HG03432 (cell line): ENCODE measurements around the gene HMGXB4.

Source experiments
- ATAC-seq: cut with Tn5 transposase; IDR thresholded peaks from one replicate; pipeline ENCODE4 v1.9.1; 2021; ENCODE audit warnings: mild to moderate bottlenecking, moderate library complexity; ENCODE audit not compliant: unreplicated experiment

The HMGXB4 gene

DNA sequence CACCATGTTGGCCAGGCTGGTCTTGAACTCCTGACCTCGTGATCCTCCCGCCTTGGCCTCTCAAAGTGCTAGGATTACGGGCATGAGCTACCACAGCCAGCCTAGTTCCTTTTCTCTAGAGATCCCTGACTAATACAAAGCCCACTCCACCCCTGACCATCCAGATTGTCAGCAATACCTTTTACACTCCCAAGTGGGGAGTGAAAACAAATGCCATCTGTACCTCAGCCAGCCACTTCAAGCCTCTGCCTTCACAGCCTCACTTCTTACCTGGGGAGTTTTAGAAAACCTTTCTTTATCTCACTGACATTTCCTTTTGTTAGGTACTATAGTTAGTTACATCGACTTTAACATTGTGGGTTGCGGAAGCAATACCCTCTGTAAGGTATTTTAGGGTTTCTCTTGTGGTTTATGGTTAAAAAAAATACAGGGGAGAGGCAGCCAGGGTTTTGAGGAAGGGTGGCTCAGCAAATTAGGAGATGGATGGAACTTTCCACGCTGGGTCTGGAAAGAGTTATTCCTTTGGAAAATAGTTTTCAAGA lies 51.3 kb downstream of the HMGXB4 start:
- ATAC-seq: peak; percentile 47

DNA sequence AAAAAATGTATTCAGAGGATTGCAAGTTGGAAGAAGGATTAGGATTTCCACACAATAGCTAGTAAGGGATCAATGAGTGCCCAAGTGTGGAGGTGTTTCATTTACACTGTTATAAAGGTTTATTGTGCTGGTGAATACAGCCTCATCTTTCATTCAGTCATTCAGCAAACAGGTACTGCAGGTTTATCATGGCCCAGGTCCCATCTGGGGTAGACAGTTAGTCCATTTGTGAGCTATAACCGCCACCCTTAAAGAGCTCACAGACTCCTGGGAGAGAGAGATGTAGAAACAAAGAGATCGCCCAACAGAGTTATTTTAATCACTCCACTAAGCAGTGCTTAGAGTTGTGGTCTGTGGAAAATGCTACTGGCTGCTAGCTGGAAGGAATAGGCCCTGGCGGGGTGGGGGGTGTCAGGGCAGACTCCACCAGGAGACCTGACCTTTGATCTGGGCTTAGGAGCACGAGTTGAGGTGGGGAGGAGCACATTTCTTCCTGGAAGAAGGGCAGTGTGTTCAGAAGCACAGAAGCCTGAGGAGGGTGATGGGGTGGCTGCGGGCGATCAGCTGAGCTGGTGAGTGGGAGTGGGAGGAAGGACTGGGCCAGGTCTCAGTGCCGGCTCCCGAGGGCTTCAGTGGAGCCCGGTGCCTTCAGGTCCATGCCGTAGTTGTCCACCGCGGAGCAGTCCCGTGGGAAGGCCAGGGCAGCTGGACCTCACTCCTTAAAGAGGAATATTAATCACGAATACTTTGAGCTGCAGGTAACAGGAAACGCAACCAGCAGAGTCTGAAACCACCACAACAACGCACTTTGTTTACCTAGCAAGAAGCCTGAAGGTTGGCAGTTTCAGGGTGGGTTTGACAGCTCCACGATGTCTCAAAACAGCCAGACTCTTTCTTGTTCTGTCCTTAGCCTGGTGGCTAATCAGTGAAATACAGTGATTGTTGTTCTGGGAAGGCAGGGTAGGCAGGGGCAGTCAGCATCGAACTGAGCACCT lies 53.6 kb downstream of the HMGXB4 start:
- ATAC-seq: no peak

DNA sequence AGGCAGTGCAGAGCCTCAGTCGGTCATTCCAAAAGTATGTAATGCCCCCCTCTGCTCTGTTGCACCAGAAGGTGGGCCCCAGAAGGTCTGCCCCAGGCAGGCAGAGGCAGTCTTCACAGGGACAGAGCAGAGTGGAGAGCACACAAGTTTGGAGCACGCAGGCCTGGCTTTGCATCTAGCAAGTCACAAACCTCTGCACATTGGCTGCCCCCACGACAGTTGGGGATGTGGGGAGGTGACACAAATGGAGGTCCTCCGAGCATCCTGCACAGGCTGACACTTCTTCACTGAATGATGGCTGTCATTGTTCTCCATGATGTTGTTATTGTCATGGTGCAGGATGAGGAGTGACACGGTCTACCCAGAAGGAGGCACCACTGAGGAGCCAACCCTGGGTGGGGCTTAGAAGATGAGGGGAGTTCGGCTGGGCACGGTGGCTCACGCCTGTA lies 54.3 kb downstream of the HMGXB4 start:
- no peak for ATAC-seq

DNA sequence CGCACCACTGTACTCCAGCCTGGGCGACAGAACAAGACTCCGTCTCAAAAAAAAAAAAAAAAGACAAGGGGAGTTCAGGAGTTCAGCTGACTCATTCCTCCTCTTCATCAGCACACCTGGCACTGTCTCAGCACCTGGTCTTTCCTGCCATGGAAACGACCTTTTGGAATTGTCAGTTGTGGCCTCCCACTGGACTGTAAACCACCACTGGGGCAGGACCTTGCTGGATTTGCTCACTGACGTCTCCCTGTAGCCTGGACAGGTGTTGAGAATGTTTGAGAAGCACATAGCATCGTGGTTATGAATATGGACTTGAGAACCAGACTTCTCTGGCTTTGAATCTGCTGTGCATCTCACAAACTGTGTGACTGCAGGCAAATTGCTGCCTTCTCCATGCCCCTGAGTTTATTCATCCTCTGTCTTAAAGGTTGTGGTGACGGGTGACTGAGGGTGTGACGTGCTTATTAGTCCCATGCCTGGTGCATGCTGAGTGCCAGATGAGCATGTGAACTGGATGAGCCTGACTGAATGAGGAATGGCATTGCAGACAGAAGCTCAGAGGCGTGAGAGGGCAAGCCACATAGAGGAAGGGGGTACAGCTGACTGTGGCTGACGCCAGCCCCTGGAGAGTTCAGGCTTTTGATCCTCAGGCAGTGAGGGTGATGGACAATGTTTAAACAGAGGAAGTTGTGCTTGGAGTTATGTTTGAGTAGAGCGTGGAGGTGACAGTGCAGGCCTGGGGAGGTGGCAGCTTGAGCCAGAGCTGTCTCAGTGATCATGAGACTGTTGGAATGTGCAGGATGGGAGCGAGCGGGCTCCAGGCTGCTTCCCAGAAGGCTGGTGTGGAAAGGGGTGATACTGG lies 55.1 kb downstream of the HMGXB4 start:
- no peak for ATAC-seq

DNA sequence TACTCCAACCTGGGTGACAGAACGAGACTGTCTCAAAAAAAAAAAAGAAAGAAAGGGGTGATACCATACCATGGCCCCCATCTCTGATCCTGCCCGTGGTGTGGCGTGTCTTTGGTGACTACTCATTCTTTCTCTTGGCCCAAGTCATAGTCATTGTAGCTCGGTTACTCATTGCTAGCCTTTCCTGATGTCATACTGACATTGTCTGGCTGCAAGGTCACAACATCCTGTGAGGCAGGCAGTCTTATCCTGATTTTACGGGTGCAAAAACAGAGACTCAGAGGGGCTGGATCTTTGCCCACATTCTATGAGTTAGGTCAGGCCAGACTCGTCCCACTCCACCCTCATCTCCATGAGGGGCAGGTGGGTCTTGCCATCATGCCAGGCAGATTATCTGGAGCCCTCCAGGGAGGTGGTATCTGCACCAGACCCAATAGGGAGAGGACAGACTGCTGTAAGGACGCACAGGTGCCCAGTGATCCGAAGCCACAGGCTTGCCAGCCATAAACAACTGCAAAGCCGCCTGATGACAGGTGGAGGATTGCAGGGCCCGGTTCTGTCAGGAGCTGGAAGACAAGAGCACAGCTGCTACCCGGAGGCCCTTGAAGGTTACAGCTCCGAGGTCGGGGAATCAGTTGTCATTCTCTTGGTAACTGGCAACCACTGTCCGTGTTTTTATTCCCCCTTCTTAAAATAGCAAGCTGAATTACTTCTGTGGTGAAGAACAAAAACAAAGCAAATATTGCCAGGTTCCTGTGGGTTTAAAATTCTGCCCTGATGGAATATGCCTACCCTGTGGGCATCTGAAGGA lies 56.2 kb downstream of the HMGXB4 start:
- no peak for ATAC-seq

- ATAC-seq: no peak
Observed at GRCh38 chr22:35314161-35314942, 57.1 kb downstream of the HMGXB4 start.

- no peak for ATAC-seq
Observed at GRCh38 chr22:35315141-35315854, 58.0 kb downstream of the HMGXB4 start.

DNA sequence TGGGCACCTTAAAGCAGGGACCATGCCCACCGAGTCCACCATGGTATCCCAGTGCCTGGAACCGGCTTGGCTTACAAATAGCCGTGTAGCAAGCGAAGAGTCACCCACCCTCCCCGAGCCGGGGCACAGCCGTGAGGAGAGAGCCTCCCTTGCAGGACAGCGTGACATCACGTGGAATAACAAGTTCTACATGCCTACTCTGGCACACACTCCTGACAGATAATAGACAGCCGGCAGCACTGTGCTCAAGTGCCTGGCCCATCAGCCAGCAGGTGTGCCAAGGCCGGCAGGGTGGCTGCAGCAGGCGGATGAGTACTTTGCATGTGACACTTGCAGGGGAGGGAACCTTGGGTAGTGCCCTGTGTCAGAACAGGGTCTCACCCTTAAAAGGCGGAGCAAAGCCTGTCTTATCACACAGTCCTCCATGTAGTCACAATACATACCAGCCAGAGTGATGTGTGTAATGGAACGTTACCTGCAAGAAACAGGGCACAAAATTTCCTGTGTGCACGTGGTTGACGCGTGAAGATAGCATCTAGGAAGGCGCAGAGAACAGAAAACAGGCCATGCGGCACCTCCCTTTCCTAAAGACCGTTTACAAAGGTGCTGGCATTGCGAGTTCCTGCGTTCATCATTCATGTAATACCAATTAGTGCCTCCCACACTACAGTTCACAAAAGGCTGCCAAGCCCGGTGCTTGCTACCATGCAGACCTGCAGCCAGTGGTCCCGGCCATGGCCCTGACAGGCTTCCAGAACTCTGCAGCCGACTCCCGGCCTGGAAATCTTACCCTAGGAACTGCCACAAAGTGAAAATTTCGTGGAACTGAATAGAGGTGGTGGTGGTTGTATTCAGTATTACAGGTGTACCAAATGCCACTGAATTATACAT lies 58.8 kb downstream of the HMGXB4 start:
- no peak for ATAC-seq

DNA sequence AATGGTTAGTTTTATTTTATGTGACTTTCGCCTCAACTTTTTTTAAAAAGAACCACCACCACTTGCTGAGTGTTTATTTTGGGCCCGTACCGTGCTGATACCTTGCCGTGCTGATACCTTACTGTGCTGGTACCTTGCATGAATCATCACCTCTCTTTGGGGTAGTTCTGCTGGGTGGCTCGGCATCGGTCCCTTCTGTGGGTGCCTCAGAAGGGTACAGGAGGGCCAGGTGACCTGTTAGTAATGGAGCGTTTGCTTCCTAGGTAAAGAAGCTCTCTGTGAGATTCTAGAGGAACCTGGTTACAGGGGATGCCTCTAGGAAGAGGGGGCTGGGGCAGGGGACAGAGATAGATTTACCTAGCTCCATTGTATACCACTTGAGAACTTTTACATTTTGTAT lies 59.5 kb downstream of the HMGXB4 start:
- no peak for ATAC-seq

DNA sequence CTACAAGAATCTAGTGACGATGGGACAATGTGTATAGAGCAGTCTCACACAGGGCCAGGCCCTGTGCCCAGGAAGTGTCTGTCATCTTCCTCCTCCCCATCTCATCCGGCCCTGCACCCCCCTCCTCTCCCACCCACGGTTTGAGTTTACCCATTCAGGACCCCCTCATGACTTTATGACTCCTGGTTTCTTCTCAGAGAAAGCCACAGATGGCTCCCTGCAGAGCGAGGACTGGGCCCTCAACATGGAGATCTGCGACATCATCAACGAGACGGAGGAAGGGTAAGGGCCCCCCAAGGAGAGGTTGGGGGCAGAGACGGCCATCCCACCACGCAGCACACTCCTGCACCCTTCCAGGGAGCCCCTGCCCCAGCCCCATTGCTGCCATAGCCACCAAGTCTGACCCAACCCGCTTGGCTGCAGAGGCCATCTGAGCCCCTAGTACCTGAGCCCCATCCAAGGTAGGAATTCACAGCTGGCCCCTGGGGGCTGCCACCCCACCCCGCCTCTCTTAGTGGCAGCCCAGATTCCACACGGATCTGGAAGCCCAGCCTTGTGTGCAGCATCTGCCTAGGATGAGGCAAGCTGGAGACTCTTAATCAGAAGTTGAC lies 60.5 kb downstream of the HMGXB4 start:
- no peak for ATAC-seq

DNA sequence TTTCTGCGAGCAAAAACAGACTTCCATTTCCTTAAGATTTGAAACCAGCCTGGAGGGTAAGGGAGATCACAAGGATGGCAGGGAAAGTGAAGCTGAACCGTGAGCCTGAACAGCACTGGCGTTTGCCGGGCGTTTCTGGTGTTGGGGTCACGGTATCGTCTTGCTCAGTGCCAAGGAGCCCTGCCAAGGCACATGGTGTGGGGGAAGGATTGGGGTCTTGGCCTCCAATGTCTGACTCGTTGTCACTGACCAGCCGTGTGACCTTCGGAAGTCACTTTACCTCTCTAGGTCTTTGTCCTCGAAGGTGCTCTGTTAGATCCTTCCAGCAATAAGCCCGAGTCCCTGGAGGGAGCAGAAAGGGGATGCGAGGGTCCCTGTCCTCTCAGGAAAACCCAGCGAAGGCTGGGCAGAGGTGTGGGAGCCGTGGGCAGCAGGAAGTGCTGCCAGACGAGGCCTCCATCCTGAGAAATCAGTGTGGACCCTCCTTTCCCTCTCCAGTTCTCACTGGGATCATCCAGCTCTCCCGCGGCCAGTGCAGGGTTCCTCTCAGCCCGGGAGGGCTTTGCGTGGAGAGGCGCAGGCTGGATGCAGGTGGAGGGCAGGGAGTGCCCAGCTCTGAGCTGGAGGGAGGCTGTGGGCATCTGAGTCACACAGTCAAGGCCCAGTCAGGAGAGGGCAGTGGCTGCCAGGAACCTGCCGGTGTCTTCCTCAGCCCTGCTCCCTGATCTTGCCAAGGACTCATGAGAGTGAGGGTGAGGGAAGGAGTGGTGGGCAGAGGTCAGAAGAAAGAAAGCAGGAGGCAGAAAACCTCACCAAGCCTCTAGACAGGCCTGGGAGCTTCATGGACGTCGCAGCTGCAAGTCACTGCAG lies 61.3 kb downstream of the HMGXB4 start:
- ATAC-seq: no peak

DNA sequence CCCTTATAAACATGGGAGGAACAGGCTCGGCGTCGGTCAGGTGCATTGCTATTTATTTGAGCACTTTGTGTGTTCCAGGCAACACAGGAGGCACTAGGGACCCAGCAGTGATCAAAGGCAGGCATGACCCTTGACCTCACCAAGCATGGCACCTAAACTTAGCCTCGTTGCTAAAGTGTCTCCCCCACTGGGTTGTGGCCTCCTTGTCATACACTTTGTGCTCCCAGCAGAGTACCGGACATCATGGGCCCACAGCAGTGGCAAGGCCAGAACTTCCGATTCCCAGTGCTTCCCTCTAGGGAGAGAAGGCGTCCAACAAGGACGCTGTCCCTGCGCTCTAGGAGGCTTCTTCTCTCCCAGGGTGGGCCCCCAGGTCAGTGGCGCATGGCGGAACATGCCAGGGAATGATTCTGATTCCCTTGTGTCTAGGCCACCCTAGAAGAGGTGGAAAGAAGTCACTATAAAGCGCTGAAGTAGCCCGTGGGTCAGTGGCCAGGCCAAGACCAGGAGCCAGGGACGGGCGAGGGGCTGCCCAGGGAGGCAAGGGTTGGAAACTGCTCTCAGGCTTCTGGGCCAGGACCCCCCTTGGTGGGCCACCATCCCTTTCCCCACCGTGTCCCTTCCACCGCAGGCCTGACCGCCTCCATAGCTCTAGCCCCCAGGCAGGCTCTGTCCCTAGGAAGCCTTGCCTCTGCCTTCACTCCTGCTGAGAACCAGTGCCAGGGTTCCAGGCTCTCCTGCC lies 62.1 kb downstream of the HMGXB4 start:
- no peak for ATAC-seq

DNA sequence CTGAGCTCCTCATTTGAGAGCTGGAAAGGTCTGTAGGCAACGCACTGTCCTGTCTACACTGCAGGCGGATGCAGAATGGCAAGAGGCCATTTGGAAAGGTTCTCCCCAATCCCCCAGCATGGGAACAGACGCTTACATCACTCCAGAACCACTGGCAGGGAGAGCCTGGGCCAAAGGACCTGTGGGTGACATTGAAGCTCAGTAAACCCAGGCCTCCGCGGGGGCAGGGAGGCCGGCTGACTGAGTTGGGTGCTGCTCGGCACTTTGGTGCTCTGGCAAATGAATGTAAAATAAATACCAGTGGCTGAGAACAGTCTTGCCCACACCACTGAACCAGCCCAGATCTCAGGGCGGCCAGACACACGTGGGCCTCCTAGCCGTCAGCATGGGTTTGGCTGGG lies 64.8 kb downstream of the HMGXB4 start:
- no peak for ATAC-seq

DNA sequence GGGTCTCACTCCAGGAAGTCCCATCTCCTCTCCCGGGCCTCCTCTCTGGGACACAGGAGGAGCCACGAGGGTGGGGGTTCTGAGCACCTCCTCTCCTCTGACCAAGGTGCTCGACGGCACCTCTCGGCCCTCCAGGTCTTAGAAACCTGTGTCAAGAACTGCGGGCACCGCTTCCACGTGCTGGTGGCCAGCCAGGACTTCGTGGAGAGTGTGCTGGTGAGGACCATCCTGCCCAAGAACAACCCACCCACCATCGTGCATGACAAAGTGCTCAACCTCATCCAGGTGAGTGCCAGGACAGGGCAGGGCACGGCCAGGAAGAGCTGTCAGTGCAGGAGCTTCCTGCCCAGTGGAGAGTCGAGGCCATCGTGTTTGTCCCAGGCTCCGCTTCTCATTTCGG lies 65.6 kb downstream of the HMGXB4 start:
- ATAC-seq: no peak

DNA sequence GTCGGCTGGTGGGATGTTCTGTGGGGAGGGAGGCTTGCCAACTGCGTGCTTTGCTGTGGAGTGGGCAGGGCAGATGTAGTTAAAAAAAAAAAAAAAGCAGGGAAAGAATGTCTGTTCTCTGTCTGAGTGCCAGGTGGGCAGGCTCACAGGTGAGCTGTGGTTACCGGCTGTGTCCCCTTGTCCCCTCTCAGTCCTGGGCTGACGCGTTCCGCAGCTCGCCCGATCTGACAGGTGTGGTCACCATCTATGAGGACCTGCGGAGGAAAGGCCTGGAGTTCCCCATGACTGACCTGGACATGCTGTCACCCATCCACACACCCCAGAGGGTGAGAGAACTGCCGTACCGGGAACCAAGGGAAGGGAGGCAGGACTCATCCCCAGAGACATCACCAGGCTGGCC lies 66.0 kb downstream of the HMGXB4 start:
- no peak for ATAC-seq

GRCh38 chr22:35324067-35324466 lies 66.8 kb downstream of the HMGXB4 start:
- ATAC-seq: no peak
